Gastroesophageal sphincter (tissue), 3 donors: ENCODE results near the gene ECI2.

Source experiments
- CTCF ChIP-seq, 4 experiments: fragments of 200-600 bp in 2 of 4; fragments of 450-650 bp in 2 of 4; sonication (generic) in 1 of 4; IDR thresholded peaks; one replicate each; pipeline ENCODE4 v1.5.1; 2017 to 2019; ENCODE audit warnings: antibody characterized with exemption in 4 of 4, mild to moderate bottlenecking in 2 of 4, moderate library complexity in 2 of 4
- EP300 ChIP-seq: sonication (generic); formaldehyde crosslinking; IDR thresholded peaks from one replicate; pipeline ENCODE4 v1.6.1; 2017; ENCODE audit warnings: antibody characterized with exemption, mild to moderate bottlenecking
- POLR2A ChIP-seq, 2 donors: fragments of 450-650 bp; IDR thresholded peaks; one replicate each; pipeline ENCODE4 v1.6.1; 2017; ENCODE audit warnings: antibody characterized with exemption in 2 of 2, mild to moderate bottlenecking in 2 of 2, moderate library complexity in 1 of 2

- TF ChIP-seq CTCF (IDR thresholded peaks at IDR 0.05) (no peak), POLR2A (IDR thresholded peaks at IDR 0.05) (no peak), EP300 (no peak)
Measured at GRCh38 chr6:4103929-4104328, 31.4 kb downstream of the ECI2 start.
